ENCODE results near the gene GTSE1. TPM values are rescaled to one million over a fixed set of nuclear protein-coding genes. Genes with fewer than 3 reads are reported as not detected.

The GTSE1 gene
- total RNA-seq, 1 experiment from 2014 or later: 33.2 TPM

DNA sequence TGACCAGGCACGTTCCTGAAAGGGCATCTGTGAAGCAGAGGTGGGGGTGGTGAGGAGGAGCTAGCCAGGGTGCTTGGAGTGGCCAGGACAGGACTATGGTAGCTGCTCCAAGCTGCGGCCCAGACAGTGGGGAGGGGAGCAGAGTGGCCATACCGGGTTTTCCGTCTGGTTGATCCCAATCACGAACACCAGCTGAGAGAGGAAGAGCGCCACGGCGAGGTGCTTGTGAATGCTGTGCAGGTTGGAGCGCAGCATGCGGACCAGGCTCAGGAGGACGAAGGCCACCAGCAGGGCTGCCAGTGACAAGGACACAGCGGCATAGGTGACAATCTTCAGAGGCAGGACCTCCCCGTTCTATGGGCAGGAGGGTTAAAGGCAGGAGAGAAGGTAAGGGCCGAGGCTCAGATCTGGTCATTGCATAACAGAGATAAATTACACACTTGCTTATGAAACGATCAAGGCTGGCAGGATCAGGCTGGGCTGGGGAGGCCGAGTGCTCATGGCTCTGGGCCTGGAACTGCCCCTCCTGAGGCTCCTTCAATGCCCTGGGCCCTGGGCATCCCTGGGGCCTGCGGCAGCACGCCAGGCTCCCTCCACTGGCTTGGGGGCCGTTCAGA is 80.3 kb downstream of the GTSE1 start:
- DNase-seq (ENCODE audit: low read depth): no peak

DNA sequence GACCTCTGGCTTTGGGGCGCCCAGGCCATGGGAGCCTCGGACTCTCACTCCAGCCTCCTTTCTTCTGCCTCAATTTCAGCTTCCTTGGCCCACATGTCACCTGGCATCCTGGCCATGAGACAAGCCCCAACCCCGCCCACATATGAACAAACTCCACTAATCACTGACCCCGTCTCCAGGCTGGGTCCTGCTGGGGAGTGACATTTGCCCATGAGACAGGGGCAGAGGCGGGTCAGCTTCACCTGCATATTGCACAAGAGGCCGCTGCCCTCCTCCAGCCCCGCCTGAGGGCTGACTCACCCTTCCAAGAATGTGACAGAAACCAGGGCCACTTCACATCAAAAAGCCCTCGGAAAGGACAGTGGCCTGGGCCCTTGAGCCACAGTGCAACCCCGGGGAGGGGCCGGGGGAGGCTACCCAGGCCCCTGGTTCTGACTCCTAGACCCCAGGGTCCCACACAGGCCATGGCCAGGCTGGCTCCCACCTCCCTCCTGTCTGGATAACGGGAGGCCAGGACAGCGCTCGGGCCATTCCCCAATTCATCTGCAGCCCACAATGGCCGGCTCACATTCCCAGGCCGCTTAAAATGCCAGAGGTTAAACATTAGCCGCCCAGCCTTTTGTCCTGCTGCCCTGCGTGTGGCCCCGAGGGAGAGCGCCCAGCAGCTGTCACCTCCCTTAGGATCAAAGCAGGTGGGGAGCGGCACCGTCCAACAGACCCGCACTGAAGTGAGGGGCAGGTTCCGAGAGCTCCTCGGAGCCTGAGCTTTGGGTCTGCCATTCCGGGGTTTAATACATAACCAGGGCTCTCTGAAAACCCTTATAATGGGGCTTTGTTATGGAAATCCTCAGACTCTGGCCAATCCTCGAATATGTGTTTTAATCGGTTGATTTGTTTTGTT is 81.1 kb downstream of the GTSE1 start:
- peak; percentile 37 for DNase-seq (ENCODE audit: low read depth)

DNA sequence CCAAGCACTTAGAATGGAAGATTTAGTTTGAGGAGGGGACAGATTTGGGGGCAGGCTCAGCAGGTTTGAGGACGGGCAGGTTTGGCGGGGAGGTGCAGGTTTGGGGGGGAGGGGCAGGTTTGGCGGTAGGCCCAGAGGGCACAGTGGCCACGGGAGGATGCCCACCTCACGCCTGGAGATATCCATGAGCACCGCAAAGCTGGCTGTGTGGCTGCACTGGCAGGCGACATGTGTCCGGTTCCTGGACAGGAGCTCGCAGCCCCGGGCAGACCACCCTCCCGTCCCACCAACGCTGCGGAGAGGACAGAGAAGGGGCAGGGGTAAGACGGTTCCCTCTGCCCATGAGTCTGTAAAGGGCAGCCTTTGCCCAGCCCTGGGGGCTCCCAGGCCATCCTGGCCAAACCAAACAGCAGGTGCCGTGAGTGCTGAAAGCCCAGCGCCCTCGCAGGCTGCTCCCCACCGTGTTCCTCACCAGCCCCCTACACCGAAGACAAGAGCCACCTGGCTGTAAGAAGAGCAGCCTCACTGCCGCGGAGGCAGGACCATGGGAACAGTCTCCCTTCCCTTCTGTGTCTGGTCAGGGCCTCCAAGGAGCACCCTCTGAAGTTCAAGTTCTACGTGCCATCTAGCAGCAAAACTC is 81.9 kb downstream of the GTSE1 start:
- no peak for DNase-seq (ENCODE audit: low read depth)

DNA sequence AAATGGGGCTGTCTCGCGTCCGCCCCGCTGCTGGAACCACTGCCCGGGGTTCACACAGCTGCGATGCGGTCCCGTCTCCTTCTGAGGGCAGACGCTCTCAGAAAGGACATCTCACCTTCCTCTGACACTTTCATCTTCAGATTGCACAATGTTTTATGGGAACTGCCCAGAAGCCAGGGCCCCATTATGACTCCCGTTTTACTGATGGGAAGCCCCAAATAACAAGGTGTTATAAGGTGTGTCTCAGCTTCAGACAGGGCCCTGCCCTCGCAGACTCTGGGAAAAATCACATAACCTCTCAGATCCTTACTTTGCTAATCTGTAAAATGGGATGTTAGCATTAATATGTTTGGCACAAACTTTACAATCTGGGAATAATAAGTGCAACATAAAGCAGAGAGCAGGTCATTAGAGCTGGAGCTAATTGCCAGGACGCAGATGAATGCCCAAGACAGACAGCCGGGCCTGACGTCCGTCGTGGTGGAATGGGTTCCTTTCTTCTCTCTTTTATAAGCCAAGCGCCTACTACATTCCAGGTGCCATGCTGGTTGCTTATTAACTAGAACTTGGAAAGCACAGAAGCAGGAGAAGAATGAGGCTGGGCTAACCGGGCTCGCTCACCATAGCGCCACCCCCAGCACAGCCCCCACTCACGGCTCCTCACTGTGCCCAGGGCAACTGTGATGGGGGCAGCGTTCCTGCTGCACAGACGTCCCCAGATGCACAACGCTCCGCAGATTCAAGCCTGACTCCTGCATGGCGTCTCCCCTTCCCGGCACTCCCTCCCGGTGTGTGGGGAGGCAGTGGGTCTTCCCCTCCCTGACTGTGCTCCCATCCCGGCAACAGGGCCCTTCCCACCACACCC is 82.6 kb downstream of the GTSE1 start:
- DNase-seq (ENCODE audit: low read depth): no peak

DNA sequence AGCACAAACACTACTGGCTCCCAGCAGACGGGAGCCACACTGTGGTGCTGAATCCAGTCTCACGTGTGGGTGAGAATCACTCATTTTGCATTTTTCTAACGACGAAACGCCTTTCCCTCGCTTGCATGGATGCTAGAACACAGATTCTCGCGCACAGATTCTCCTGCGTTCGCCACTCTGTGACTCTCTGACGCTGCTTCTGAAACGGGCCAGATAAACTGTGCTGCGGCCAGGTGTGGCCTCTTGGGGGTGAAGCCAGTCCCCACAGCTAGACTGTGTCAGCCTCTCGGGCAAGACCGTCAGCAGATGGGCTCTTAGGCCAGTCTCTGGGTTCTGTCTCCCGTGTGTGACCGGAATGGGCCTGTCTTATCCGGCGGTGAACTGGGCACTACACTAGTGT is 83.4 kb downstream of the GTSE1 start:
- DNase-seq (ENCODE audit: low read depth): no peak

Other genes starting within 250 kb of the GTSE1 start
- 4.3 and 4.7 TPM in 2 replicates for gene PPARA, start 146.3 kb upstream of the GTSE1 start, total RNA-seq (2014; rRNA removed; shearing (Covaris generic))
- gene CDPF1, start 46.6 kb upstream of the GTSE1 start, total RNA-seq (2014; rRNA removed; shearing (Covaris generic)): 18.1 and 20.3 TPM in 2 replicates
- not detected in 2 replicates for gene PKDREJ, start 33.5 kb upstream of the GTSE1 start, total RNA-seq (2014; rRNA removed; shearing (Covaris generic))
- 21.7 and 26.0 TPM in 2 replicates for gene TTC38, start 28.9 kb upstream of the GTSE1 start, total RNA-seq (2014; rRNA removed; shearing (Covaris generic))
- 68.0 and 72.1 TPM in 2 replicates for gene TRMU, start 38.8 kb downstream of the GTSE1 start, total RNA-seq (2014; rRNA removed; shearing (Covaris generic))
- gene CELSR1, start 240.8 kb downstream of the GTSE1 start, total RNA-seq (2014; rRNA removed; shearing (Covaris generic)): 14.9 and 17.9 TPM in 2 replicates